Measurements from ENCODE around the gene PTPRG.

DNA sequence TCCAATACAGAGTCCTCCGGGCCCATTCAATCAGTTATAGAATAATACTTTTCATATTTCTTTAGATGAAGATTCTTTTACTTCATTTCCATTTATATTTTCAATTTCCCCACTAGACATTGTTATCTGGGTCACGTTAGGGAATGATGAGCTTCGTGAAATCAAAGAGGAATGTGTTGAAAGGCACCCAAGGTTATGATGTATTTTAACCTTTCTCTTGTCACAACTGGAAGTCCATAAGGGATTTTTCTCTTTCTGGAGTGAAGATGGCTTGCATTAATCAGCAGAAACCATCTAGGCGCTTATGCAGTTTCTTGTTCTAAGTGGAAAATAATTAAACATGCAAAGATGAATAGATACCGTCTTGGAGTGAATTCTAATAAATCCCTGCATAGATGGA lies 631.5 kb downstream of the PTPRG start:
- TF ChIP-seq, protein P1, sequence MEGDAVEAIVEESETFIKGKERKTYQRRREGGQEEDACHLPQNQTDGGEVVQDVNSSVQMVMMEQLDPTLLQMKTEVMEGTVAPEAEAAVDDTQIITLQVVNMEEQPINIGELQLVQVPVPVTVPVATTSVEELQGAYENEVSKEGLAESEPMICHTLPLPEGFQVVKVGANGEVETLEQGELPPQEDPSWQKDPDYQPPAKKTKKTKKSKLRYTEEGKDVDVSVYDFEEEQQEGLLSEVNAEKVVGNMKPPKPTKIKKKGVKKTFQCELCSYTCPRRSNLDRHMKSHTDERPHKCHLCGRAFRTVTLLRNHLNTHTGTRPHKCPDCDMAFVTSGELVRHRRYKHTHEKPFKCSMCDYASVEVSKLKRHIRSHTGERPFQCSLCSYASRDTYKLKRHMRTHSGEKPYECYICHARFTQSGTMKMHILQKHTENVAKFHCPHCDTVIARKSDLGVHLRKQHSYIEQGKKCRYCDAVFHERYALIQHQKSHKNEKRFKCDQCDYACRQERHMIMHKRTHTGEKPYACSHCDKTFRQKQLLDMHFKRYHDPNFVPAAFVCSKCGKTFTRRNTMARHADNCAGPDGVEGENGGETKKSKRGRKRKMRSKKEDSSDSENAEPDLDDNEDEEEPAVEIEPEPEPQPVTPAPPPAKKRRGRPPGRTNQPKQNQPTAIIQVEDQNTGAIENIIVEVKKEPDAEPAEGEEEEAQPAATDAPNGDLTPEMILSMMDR (conservative IDR thresholded peaks at IDR 0.05 in 1 of 2, IDR thresholded peaks at IDR 0.05 in 1 of 2; ENCODE audit: low read depth in 1 of 2, low read length in 2 of 2), result no peak
- no peak for TF ChIP-seq EZH2 (IDR thresholded peaks at IDR 0.05; ENCODE audit: low read length, missing control alignments)
